HG02588 (cell line): Measurements from ENCODE around the gene MRPL52.
"Not testable (repeated sequence)": the region's sequence is repeated elsewhere in the genome, so short reads cannot be mapped to it uniquely, and the experiment has no call there.

Experiments
- ATAC-seq: cut with Tn5 transposase; IDR thresholded peaks from one replicate; pipeline ENCODE4 v1.9.1; 2021; ENCODE audit warnings: mild to moderate bottlenecking, moderate library complexity; ENCODE audit not compliant: unreplicated experiment

Gene MRPL52

DNA sequence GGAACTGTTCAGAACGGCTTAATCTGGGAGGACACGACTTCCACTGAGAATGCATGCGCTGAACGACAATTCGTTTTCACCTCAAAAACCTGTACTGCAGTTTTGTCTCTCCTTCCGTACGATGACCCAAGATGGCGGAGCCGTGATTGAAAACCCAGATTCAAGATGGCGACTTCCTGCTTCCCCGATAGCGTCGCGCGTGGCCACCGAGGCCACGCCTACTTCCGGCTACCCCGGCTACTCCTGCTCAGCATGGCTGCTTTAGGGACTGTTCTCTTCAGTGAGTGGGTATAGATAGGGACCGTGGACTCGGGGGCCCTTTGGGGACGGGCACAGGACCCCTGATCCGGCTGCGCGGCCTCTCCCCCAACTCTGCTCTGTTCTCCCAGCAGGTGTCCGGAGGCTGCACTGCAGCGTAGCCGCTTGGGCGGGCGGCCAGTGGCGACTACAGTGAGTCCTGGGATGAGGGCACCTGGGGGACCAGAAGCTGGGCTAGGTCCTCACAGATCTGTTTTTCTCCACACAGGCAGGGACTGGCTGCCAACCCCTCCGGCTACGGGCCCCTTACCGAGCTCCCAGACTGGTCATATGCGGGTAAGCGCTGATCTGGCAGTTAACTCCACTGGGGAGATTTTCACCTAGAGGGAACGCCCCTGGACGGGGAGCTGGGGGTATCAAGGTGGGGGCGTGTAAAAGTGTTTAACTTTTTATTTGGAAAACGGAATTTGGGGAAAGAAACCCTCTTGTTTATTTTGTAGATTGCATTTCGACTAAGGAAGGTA, at the start of gene MRPL52:
TSS of gene MRPL52 (plus strand) at position 227 of the 782 bp plus-strand sequence. CDS start at position 253, 26 bp downstream.
- peak; percentile 84 for ATAC-seq

DNA sequence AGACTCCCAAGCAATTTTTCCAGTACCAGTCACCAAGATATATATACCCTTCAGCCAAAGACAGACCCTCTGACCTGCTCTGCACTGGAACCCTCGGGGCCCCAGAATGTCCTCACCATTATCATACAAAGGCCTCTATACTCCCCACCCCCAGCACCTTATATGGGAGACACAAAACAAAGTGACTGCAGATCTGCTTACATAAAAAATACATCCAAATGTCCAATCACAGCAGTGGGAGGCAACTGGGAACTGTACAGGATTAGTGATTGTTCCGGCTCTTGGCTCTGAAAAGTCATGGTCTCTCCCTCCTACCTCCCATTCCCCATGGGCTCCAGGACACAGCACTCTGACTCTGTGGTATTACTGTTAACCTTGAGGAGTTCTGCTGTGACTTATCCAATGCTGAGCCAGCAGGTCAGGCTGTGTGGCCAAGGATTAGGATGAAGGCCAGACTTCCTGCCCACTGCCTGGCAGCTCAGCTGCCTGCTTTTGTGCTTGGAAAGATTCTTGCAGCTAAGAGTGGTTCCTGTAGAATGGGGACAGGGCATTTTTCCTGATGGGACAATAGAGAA, 49.5 kb upstream of the MRPL52 start:
- ATAC-seq, result no peak

DNA sequence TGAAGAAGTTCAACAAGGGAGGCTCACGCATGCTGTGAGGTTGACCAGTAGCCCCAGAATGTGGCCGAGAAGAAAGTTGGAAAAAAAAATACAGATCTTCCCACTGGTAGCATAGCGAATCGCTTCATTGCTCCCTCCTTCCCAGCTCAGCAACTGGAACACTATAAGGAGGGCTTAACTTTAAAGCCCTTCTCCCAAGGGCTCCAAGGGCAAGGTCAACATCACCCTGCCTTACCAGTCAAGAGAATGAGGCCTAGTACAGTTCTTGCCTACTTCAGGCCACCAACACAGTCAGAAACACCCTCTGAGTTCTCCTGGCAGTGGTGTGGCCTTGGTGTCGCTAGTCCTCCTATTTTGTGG, 48.8 kb upstream of the MRPL52 start:
- ATAC-seq, result no peak

DNA sequence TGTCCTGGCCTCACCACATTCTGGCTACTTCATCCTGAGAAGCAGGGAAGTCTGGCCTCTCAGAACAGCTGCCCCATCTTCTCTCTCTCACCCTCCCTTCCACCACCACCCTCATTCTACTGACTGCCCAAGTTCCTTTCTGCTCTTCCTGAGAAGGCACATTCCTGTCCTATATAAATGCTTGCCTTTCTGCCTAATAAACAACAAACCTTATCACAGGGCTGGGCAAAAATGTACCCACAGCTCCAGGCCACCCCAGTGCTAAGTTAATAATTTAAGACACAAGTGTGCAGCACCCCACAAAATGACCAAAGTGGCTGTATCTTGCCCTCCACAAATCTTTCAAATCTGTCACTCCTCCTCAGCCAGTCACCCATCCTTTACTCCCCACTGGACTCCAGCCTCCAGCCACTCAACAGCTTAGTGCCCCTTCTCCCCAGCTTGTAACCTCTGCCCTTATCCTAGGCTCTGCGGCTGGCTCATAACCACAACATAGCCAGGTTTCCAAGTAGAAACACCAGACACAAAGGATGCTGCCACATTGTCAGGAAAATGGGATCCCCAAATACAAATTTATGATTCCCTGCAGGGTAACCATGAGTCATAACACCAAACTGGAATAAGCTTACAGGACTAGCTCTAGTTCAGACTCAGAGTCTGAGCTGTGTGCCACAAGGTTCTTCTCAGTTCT, 48.2 kb upstream of the MRPL52 start:
- ATAC-seq, result no peak

DNA sequence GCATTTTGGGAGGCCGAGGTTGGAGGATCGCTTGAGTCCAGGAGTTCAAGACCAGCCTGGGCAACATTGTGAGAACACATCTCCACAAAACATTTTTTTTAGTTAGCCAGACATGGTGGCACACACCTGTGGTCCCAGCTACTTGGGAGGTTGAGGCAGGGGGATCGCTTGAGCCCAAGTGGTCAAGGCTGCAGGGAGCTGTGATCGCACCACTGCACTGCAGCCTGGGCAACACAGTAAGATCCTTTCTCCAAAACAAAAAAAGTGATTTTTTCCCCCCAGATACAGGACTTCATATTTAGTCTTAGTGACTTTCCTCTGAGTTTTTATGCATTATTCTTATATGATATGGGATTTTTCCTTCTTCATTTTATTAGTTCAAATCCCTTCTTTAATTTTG, 43.0 kb upstream of the MRPL52 start:
- no peak for ATAC-seq

DNA sequence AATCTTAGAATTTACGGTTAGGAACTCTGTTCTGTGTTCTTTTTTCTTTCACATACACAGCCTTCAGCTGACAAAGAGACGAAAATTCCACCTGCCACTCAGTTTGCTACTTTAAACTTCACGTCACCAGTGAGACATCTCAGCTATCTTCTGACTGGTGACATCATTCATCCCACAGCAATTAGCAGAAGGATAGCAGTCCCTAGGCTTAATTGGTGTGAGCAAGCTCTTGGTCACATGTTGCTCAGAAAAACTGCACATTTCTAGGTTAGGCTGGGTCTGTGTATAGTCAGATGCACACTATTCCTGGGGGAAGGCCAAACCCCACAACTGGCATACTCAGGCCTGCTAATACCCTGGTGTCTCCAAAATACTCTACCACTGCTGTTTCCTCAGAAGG, 38.4 kb upstream of the MRPL52 start:
- no peak for ATAC-seq

DNA sequence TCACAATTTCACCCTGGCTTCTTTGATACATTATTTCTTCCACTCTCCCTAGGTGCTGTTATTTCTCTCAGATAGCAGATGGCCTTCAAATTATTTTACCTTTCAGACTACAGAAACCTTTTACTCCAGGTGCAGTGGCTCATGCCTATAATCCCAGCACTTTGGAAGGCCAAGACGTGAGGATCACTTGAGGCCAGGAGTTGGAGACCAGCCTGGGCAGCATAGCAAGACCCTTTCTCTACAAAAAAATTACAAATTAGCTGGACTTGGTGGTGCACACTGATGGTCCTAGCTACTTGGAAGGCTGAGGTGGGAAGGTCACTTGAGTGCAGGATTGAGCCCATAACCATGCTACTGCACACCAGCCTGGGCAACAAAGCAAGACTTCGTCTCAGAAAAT, 37.5 kb upstream of the MRPL52 start:
- ATAC-seq, result no peak

DNA sequence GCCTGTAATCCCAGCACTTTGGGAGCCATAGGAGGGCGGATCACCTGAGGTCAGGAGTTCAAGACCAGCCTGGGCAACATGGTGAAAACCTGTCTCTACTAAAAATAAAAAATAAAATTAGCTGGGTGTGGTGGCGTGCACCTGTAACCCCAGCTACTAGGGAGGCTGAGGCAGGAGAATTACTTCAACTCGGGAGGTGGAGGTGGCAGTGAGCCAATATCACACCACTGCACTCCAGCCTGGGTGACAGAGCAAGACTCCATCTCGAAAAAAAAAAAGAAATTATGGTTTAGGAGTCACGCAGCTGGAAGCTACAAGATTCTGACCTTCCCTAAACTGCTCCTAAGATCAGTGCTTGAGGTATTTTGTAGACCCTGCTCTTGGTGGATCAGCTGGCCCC, 36.1 kb upstream of the MRPL52 start:
- ATAC-seq, result not testable (repeated sequence)

DNA sequence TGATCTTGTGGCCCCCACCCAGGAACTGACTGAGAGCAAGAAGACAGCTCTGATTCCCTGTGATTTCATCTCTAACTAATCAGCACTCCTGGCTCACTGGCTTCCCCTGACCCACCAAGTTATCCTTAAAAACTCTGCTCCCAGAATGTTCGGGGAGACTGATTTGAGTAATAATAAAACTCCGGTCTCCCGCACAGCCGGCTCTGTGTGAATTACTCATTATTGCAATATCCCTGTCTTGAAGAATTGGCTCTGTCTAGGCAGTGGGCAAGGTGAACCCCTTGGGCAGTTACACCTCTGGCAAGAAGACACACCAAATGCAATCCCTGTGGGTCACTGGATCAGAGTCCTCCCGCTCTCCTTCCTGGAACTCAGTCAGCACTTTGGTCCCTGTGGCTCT, 35.7 kb upstream of the MRPL52 start:
- ATAC-seq, result no peak

DNA sequence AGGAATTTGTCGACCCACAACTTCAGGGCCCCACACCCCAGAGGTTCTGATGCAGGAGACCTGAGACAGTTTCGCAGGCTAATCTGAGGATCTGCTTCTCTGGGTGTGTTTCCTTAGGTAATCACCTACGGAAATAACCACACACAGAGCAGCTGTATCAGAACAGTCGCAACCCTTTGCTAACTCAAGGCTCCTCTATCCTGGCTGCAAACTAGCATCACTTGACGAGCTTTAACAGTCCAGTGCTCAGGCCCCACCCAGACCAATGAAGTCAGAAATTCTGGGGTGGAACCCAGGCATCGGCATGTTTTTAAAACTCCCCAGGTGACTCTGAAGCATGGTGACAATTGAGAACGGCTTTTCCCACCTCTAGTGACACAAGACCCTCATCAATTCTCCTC, 35.1 kb upstream of the MRPL52 start:
- ATAC-seq, result peak; percentile 43

DNA sequence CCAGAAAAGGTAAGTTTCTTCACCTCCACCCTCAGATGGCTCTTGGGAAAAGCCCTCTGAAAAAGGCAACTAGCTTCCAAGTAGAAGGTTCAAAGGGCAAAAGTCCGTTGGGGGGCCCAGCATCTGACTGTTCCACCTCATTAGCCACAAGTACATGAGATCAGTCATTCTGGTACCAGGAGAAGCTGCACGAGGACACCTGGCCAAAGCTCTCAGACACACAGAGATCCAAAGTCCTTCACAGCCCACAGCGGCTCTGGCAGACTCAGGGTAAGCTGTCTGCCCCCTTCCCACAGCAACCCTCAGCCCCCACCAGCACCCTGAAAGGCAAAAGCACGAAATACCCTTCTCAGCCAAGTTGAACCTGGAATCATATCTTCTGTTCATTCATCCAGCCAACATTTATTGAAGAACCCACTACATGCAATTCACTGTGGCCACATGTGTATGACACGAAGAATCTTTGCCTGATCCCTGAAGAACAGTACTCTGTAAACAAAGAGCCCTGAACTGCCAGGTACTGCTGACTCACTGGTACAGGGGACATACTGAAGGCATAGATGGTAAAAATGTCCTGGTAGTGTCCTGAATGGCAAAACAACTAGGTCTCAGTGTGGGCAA, 33.5 kb upstream of the MRPL52 start:
- peak; percentile 60 for ATAC-seq

DNA sequence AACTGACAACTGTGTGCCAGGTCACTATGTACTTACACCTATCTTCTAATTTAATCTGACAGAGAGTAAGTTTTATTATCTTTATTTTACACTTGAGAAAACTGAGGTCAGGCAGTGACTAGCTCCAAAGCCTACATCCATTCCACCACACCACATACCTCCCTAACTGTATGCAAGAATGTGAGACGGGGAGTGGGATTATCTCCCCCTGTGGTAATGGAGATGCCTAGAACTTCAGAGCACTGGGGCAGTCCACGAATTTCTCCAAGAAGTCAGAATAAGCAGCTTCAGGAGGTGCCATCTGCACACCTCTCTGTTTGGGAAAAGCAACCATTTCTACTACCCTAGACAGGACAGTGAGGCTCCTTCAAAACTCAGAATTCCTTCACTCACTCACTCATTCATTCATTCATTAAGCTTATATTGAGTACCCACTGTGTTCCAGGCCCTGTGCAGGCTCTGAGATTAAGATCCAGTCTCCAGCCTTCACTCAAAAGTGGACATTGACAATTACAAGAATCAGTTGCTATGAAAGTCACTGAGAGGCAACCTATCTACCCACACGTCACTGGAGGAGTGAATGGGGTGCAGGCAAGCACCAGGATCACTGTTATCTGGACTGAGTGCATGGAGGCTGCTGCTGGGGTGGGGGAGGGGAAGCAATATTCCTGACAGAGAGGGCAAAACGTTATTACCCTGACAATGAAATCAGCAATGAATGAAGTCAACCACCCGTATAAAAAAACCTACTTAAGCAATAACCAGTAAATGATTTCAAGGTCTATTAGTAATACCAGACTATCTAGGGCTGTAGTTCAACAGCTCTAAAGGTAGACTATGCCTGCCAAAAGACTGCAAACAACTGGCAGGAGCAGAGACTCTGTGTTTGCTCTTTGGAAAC, 32.4 kb upstream of the MRPL52 start:
- ATAC-seq, result no peak

DNA sequence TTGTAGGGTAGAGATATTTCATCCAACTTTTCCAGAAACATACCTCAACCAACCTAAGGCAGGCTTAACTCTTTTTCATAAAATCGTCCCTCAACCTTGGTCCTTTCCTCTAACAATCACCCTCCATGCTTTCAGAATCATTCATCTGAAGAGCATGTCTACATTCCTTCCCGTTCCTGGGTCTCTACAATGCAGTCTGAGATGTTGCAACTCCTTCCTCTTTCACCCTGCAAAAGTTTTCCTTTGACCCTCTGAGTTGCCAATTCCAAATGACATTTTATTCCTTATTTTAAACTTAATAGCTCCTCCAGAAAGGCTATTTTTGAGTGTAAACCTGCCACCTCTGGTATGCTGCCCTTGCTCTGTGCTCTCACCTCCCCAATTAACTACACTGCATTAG, 31.2 kb upstream of the MRPL52 start:
- no peak for ATAC-seq

DNA sequence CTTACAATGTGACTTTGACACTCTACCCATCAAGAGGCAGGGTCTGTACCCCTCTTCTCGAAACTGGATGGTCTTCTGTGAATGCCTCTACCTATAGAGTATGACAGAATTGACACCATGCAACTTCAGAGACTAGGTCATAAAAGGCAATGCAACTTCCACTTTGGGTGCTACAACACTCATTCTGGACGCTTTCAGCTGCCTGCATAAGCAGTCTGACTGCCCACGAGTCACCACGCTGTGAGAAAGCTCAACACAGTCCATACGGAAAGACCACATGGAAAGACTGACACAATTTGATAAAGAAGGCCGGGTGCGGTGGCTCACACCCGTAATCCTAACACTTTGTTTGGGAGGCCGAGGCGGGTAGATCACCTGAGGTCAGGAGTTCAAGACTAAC, 29.3 kb upstream of the MRPL52 start:
- ATAC-seq, result no peak

DNA sequence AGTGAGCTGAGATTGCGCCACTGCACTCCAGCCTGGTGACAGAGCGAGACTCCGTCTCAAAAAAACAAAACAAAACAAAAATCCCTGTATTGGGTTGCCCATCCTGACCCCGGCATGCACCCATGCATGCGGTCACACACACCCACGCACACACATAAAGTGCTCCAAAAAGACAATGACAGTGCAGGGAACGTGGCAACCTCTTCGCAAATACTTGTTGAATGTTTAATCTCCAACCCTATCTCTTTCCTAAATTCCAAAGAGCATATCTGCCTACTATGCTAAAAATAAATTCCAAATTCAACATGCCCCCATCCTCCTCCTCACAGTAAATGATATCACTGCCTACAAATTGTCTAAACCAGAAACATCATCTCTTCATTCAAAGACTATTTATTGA, 28.0 kb upstream of the MRPL52 start:
- no peak for ATAC-seq

DNA sequence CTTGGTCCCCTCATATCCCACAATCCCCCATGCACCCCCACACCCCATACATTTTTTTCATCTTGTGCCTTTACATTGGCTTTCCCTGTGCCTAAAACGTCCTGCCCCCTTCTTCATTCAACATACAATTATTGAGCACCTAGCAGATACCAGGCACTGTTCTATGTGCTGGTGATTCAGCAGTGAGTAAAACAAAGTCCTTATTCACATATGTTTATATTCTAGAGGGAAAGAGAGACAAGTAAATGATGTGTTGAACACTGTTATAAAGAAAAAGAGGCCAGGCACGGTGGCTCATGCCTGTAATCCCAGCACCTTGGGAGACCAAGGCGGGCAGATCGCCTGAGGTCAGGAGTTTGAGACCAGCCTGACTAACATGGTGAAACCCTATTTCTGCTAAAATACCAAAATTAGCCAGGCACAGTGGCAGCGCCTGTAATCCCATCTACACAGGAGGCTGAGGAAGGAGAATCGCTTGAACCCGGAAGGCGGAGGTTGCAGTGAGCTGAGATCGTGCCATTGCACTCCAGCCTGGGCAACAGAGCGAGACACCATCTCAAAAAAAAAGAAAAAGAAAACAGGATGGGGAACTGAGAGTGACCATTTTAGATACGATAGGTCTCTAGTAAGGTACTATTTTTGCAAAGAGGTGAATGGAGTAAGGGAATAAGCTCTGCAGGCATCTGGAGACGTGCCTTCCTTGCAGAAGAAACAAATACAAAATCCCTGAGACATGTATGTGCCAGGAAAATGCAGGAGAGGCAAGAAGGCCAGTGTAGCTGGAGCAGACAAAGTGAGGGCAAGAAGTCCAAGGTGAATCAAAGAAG, 26.6 kb upstream of the MRPL52 start:
- ATAC-seq, result peak; percentile 48

DNA sequence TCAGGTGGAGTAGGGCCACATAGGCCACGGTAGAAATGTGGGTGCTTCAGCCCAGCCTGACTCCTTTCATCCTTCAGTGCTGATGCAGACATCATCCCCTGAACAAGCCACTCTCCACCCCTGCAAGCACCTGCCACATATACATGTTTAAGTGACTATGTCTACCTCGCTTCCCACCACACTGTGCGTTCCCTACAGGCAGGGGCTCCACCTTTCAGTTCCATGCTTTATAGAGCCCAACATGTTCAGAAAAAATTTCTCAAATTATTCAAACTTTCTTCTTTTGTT, 26.1 kb upstream of the MRPL52 start:
- ATAC-seq, result peak; percentile 32

DNA sequence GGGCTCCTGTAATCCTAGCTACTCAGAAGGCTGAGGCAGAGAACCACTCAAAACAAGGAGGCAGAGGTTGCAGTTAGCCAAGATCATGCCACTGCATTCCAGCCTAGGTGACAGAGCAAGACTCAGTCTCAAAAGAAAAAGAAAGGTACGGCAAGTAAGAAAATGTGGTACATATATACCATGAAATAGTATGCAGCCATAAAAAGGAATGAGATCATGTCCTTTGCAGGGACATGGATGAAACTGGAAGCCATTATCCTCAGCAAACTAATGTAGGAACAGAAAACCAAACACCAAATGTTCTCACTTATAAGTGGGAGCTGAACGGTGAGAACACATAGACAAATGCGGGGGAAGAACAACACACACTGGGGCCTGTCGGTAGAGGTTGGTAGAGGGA, 24.5 kb upstream of the MRPL52 start:
- not testable (repeated sequence) for ATAC-seq

DNA sequence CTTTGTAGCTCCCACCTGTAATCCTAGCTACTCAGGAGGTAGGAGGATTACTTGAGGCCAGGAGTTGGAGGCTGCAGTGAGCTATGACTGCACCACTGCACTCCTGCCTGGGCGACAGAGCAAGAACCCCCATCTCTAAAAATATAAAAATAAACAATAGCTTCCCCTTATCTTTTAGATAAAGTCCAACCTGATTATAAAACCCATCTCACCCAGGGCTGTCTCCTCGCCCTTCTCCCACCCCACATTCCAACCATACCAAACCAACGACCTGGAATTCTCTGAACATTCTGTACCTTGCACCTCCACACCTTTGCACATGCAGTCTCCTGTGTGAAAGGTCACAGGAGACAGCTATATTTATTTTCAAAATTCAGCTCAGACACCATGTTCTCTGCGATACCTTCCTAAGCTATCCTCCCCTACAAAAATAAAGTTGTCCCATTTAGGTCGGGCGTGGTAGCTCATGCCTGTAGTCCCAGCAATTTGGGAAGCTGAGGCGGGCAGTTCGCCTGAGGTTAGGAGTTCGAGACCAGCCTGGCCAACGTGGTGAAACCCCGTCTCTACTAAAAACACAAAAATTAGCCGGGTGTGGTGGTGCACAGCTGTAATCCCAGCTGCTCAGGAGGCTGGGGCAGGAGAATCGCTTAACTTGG, 22.1 kb upstream of the MRPL52 start:
- ATAC-seq, result no peak
